SKM-1 (cell line): ENCODE data around the gene ITGB6.
"Not testable (repeated sequence)": the region's sequence is repeated elsewhere in the genome, so short reads cannot be mapped to it uniquely, and the experiment has no call there.

Source experiments
- DNase-seq: peaks from one replicate; lab custom pipeline; 2025; ENCODE audit not compliant: unreplicated experiment; lab: John Stamatoyannopoulos, UW

The ITGB6 gene

GRCh38 chr2:160194351-160194750 lies 5.7 kb downstream of the ITGB6 start:
- no peak for DNase-seq

- DNase-seq, result not testable (repeated sequence)
Observed at GRCh38 chr2:160181146-160181836, 18.8 kb downstream of the ITGB6 start.

- DNase-seq, result not testable (repeated sequence)
Observed at GRCh38 chr2:160180690-160181089, 19.4 kb downstream of the ITGB6 start.

GRCh38 chr2:160180172-160180571 lies 19.9 kb downstream of the ITGB6 start:
- DNase-seq, result no peak

- no peak for DNase-seq
Observed at GRCh38 chr2:160175169-160176134, 24.6 kb downstream of the ITGB6 start.

- DNase-seq, result no peak
Observed at GRCh38 chr2:160174322-160174721, 25.8 kb downstream of the ITGB6 start.

GRCh38 chr2:160169988-160170387 lies 30.1 kb downstream of the ITGB6 start:
- DNase-seq, result no peak

- DNase-seq, result no peak
Observed at GRCh38 chr2:160169471-160169870, 30.6 kb downstream of the ITGB6 start.

- DNase-seq, result no peak
Observed at GRCh38 chr2:160168878-160169277, 31.2 kb downstream of the ITGB6 start.

GRCh38 chr2:160167089-160167740 lies 32.9 kb downstream of the ITGB6 start:
- no peak for DNase-seq

GRCh38 chr2:160165996-160166395 lies 34.1 kb downstream of the ITGB6 start:
- DNase-seq, result no peak

- no peak for DNase-seq
Observed at GRCh38 chr2:160165081-160165480, 35.0 kb downstream of the ITGB6 start.

- DNase-seq, result no peak
Observed at GRCh38 chr2:160157861-160158829, 41.9 kb downstream of the ITGB6 start.

GRCh38 chr2:160156665-160157064 lies 43.4 kb downstream of the ITGB6 start:
- DNase-seq, result no peak

- no peak for DNase-seq
Observed at GRCh38 chr2:160156100-160156499, 44.0 kb downstream of the ITGB6 start.

- not testable (repeated sequence) for DNase-seq
Observed at GRCh38 chr2:160148419-160148818, 51.7 kb downstream of the ITGB6 start.

GRCh38 chr2:160145471-160145870 lies 54.6 kb downstream of the ITGB6 start:
- no peak for DNase-seq

GRCh38 chr2:160144280-160144990 lies 55.6 kb downstream of the ITGB6 start:
- no peak for DNase-seq

GRCh38 chr2:160142472-160142871 lies 57.6 kb downstream of the ITGB6 start:
- no peak for DNase-seq

GRCh38 chr2:160141912-160142311 lies 58.2 kb downstream of the ITGB6 start:
- DNase-seq, result no peak
